GM12875 (cell line): ENCODE measurements around the gene HDAC9.

Source experiments
- H3K4me3 ChIP-seq: one replicate; pipeline ENCODE4 v1.5.1; 2011; ENCODE audit warnings: low read depth, low read length, control low read depth
- TF ChIP-seq, protein P1 (sequence below): IDR thresholded peaks from 2 replicates; pipeline ENCODE4 v1.5.1; 2011; ENCODE audit warnings: low read depth, mild to moderate bottlenecking, control low read depth, inconsistent platforms, low read length, moderate library complexity, borderline replicate concordance; ENCODE audit not compliant: insufficient read depth

HDAC9 gene

DNA sequence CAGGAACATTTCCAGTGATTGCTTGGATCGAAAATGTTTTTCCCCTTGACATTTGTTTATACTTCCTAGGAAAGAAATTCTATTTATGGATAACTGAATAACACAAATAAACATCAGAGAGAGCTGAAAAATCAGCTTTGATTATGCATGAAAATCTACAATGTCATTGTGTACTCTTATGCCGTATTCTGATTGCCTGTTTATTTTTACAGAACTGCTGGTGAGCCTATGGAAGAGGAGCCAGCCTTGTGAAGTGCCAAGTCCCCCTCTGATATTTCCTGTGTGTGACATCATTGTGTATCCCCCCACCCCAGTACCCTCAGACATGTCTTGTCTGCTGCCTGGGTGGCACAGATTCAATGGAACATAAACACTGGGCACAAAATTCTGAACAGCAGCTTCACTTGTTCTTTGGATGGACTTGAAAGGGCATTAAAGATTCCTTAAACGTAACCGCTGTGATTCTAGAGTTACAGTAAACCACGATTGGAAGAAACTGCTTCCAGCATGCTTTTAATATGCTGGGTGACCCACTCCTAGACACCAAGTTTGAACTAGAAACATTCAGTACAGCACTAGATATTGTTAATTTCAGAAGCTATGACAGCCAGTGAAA lies 500.4 kb downstream of the HDAC9 start:
- TF ChIP-seq, protein P1, sequence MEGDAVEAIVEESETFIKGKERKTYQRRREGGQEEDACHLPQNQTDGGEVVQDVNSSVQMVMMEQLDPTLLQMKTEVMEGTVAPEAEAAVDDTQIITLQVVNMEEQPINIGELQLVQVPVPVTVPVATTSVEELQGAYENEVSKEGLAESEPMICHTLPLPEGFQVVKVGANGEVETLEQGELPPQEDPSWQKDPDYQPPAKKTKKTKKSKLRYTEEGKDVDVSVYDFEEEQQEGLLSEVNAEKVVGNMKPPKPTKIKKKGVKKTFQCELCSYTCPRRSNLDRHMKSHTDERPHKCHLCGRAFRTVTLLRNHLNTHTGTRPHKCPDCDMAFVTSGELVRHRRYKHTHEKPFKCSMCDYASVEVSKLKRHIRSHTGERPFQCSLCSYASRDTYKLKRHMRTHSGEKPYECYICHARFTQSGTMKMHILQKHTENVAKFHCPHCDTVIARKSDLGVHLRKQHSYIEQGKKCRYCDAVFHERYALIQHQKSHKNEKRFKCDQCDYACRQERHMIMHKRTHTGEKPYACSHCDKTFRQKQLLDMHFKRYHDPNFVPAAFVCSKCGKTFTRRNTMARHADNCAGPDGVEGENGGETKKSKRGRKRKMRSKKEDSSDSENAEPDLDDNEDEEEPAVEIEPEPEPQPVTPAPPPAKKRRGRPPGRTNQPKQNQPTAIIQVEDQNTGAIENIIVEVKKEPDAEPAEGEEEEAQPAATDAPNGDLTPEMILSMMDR: no peak
- no peak overlapping the region for H3K4me3 ChIP-seq

DNA sequence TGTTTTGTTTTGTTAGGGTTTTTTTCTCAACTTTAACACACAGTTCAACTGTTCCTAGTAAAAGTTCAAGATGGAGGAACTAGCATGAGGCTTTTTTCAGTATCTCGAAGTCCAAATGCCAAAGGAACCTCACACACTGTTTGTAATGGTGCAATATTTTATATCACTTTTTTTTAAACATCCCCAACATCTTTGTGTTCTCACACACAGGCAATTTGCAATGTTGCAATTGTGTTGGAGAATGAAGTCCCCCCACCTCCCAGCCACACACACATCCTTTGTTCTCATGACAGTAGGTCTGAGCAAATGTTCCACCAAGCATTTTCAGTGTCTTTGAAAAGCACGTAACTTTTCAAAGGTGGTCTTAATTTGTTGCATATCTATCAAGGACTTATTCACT lies 501.0 kb downstream of the HDAC9 start:
- H3K4me3 ChIP-seq: no peak overlapping the region
- TF ChIP-seq, protein P1: no peak

DNA sequence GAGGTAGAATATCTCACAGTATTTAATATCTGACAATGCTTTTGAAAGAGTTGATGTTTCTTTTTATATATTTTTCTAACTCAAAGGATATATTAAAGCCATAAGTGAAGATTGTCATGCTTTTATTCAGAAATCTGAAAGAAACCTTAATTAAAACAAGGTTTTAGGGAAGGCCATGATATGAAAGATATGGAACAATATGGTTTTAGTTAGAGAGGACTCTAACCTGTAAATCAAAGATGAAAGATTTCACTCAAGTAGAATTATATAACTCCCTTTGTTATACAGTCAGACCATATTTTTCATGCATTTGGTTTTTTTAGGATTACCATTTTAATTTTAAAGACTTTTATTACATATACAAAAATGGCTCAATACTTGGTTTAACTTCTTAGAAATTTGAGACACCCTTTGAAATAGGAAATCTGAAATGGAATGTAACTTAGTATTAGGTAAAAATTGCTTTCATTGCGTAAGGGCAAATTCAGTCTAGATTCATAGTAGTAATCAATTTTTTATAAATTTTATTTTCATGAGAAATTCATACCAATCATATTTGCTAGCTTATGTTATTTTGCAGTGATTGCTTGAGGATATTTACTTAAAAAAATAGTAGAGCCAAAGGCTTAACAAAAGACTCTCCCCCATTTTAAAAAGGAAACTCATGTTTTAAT lies 502.1 kb downstream of the HDAC9 start:
- TF ChIP-seq, protein P1: no peak
- no peak overlapping the region for H3K4me3 ChIP-seq

DNA sequence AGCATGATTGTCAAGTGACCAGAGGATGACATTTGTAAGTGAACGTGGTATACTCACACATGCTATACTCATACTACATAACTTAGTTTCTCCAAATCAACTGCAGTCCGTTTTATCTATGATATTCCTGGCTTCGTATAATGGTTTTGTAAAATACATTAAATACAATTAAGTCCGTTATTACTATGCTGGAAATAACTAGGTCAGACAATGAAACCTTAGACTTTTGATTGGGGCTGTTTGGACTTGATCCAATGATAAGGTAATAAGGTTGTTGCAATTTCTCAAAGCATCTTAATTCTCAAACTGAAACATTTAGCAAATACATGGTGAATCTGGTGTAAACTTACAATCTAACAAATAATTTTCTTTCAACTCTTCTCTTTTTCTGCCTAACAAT lies 504.9 kb downstream of the HDAC9 start:
- H3K4me3 ChIP-seq: no peak overlapping the region
- TF ChIP-seq, protein P1: no peak

DNA sequence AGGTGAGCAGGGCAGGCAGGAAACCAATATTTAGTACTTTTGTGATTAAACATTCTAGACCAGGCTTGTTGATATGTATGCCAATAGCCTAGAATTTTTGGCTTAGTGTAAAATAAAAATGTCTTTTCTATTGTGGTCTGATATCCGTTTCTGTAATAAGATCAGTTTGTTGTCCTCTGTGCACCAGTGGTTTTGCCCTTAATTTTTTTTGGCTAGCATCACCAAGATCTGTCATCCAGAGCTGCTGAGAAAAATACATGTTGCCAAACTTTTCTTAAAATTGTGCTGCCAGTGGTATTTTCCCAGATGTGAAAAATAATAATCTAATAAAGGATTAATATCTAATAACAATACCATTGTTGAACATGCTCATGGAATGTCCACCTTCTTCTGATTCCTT lies 506.3 kb downstream of the HDAC9 start:
- no peak overlapping the region for H3K4me3 ChIP-seq
- TF ChIP-seq, protein P1: no peak

DNA sequence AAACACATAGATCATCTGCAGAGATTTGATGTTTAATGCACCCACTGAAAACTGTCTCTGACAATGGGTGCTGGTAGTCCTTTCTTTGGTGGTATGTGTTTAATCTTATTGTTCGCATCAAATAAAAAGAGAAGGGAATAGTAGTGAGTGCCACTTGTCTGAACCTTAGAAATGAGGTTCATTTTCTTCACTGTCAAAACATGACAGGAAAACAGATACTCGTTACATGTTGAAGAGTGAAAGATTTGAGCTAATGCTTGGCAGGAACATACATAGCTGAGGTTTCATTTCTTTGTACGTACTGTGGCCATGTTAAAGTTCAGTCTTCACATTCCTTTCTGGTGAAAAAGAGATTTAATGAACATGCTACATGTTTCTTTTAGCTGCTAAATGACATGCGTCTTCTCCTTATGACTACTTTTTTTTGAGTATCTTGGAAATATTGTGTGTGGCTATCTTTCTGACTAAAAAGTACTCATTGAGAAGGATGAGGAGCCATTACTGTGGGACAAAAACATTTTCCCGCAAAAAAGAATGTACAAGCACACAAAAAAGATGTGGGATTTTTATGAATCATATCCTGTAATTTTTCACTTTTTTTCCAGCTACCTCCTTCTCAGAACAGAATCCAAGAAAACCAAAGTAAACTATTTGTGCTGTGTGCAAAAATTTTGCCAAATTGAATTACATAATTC lies 513.8 kb downstream of the HDAC9 start:
- no peak overlapping the region for H3K4me3 ChIP-seq
- TF ChIP-seq, protein P1: no peak

DNA sequence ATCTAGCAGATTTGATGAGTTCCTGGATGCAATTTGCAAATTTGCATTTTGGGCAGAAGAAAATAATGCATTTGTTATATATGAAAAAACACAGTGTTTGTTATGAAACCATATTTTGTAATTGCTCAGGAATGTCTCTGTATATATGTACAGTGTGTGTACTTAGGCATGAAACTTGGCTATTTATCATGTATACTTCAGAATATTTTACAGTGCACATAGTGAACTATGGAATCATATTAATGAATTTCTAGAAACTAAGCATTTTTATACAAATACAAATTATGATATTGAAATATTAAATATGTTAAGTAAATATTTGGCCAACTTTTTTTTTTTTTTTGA lies 514.4 kb downstream of the HDAC9 start:
- no peak overlapping the region for H3K4me3 ChIP-seq
- TF ChIP-seq, protein P1: no peak
